ENCODE results near the gene UGT2A2.

UGT2A2 gene

GRCh38 chr4:69577245-69577644 is 62.2 kb downstream of the UGT2A2 start:
- in situ Hi-C loops (cut with MboI; ENCODE audit: low sequenced_read_pairs) = no loop called here

GRCh38 chr4:69576251-69576877 is 63.1 kb downstream of the UGT2A2 start:
- in situ Hi-C loops (cut with MboI; ENCODE audit: low sequenced_read_pairs) = no loop called here

- in situ Hi-C loops (cut with MboI; ENCODE audit: low sequenced_read_pairs) = no loop called here
These were observed 70.7 kb downstream of the UGT2A2 start for GRCh38 chr4:69568787-69569186.

GRCh38 chr4:69563424-69563823 is 76.0 kb downstream of the UGT2A2 start:
- in situ Hi-C loops (cut with MboI; ENCODE audit: low sequenced_read_pairs) = no loop called here

GRCh38 chr4:69549651-69550050 is 89.8 kb downstream of the UGT2A2 start:
- in situ Hi-C loops (cut with MboI; ENCODE audit: low sequenced_read_pairs) = no loop called here

- in situ Hi-C loops (cut with MboI; ENCODE audit: low sequenced_read_pairs) = no loop called here
These were observed 93.2 kb downstream of the UGT2A2 start for GRCh38 chr4:69546134-69546765.
